PFSK-1 (cell line): ENCODE data around the gene CENPP.

Experiments used
- POLR2AphosphoS5 ChIP-seq: IDR thresholded peaks from 2 replicates; pipeline ENCODE4 v1.6.1; 2012; ENCODE audit warnings: low read depth, mild to moderate bottlenecking, control low read depth, low read length, moderate library complexity
- TF ChIP-seq, protein P1 (sequence below), 2 experiments: IDR thresholded peaks; 2 replicates each; pipeline versions ENCODE4 v1.6.1 to v1.8.0; 2011 to 2012; ENCODE audit warnings: low read depth in 2 of 2, low read length in 2 of 2, control low read depth in 1 of 2, inconsistent platforms in 1 of 2, mild to moderate bottlenecking in 1 of 2, moderate library complexity in 1 of 2; ENCODE audit not compliant: insufficient read depth in 1 of 2

DNA sequence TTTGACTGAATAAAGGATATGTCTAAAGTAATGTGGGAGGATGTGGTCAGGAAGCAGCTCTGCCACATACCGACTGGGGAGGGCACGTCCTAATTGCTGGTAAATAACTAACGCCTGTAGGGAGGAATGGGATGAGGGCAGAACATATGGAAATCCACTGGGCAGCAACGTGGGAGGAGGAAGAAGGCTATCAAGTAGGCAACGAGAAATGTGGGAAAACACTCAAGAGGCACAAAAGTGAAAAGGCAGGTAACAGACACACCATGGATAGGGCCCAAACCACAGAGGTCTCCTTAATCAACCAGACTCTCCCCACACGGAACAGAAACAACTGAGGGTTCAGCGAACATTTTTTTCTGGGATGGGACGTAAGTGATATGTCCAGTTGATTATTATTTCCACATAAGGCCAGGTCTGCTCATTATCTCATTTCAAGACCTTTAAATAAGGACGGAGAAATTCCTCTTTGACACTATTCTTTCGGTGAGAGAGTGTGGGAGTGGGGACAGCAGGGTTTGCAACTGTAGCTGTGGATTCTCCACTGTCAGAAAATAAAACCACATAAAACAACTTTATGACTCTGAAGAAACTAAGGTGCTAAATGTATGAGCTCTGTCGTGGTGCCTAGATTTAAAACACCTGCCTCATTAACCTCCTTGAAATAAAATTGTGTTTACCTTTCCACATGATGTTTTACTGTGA, 49.3 kb upstream of the CENPP start:
- TF ChIP-seq, protein P1, sequence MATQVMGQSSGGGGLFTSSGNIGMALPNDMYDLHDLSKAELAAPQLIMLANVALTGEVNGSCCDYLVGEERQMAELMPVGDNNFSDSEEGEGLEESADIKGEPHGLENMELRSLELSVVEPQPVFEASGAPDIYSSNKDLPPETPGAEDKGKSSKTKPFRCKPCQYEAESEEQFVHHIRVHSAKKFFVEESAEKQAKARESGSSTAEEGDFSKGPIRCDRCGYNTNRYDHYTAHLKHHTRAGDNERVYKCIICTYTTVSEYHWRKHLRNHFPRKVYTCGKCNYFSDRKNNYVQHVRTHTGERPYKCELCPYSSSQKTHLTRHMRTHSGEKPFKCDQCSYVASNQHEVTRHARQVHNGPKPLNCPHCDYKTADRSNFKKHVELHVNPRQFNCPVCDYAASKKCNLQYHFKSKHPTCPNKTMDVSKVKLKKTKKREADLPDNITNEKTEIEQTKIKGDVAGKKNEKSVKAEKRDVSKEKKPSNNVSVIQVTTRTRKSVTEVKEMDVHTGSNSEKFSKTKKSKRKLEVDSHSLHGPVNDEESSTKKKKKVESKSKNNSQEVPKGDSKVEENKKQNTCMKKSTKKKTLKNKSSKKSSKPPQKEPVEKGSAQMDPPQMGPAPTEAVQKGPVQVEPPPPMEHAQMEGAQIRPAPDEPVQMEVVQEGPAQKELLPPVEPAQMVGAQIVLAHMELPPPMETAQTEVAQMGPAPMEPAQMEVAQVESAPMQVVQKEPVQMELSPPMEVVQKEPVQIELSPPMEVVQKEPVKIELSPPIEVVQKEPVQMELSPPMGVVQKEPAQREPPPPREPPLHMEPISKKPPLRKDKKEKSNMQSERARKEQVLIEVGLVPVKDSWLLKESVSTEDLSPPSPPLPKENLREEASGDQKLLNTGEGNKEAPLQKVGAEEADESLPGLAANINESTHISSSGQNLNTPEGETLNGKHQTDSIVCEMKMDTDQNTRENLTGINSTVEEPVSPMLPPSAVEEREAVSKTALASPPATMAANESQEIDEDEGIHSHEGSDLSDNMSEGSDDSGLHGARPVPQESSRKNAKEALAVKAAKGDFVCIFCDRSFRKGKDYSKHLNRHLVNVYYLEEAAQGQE (IDR thresholded peaks at IDR 0.05; ENCODE audit: insufficient read depth in 1 of 2, low read depth in 2 of 2, low read length in 2 of 2) = 0 out of 4 replicates have a peak, but pooled peaks of 1 of the 2 experiments have one; percentile 28
- TF ChIP-seq POLR2AphosphoS5 = no peak
